HG02623 (cell line): ENCODE measurements around the gene MAN1C1.
"Not testable (repeated sequence)": the region's sequence is repeated elsewhere in the genome, so short reads cannot be mapped to it uniquely, and the experiment has no call there.

Experiments
- ATAC-seq: cut with Tn5 transposase; IDR thresholded peaks from one replicate; pipeline ENCODE4 v1.9.1; 2021; ENCODE audit warnings: moderate library complexity; ENCODE audit not compliant: unreplicated experiment

MAN1C1 gene

GRCh38 chr1:25631750-25632485 lies 15.3 kb downstream of the MAN1C1 start:
- ATAC-seq: no peak

- ATAC-seq: no peak
Observed at GRCh38 chr1:25634066-25634465, 17.5 kb downstream of the MAN1C1 start.

- ATAC-seq: no peak
Observed at GRCh38 chr1:25634896-25635295, 18.3 kb downstream of the MAN1C1 start.

- not testable (repeated sequence) for ATAC-seq
Observed at GRCh38 chr1:25636141-25636540, 19.6 kb downstream of the MAN1C1 start.

GRCh38 chr1:25640646-25641328 lies 24.2 kb downstream of the MAN1C1 start:
- ATAC-seq: no peak

GRCh38 chr1:25641329-25641725 lies 24.7 kb downstream of the MAN1C1 start:
- ATAC-seq: no peak

- ATAC-seq: no peak
Observed at GRCh38 chr1:25641931-25642573, 25.5 kb downstream of the MAN1C1 start.

- ATAC-seq: no peak
Observed at GRCh38 chr1:25642574-25643108, 26.1 kb downstream of the MAN1C1 start.

- ATAC-seq: no peak
Observed at GRCh38 chr1:25643929-25644328, 27.3 kb downstream of the MAN1C1 start.

- ATAC-seq: no peak
Observed at GRCh38 chr1:25644962-25645361, 28.4 kb downstream of the MAN1C1 start.

- no peak for ATAC-seq
Observed at GRCh38 chr1:25645637-25646400, 29.2 kb downstream of the MAN1C1 start.

- no peak for ATAC-seq
Observed at GRCh38 chr1:25647106-25647505, 30.5 kb downstream of the MAN1C1 start.

- ATAC-seq: no peak
Observed at GRCh38 chr1:25647863-25648262, 31.3 kb downstream of the MAN1C1 start.

- ATAC-seq: no peak
Observed at GRCh38 chr1:25648681-25649440, 32.3 kb downstream of the MAN1C1 start.

- no peak for ATAC-seq
Observed at GRCh38 chr1:25649505-25650288, 33.1 kb downstream of the MAN1C1 start.

GRCh38 chr1:25650289-25650576 lies 33.6 kb downstream of the MAN1C1 start:
- no peak for ATAC-seq

- ATAC-seq: no peak
Observed at GRCh38 chr1:25651036-25651640, 34.5 kb downstream of the MAN1C1 start.

GRCh38 chr1:25651824-25652741 lies 35.5 kb downstream of the MAN1C1 start:
- ATAC-seq: no peak
